GM18507 (cell line): ENCODE measurements around the gene MYOC.
"Not testable (repeated sequence)": the region's sequence is repeated elsewhere in the genome, so short reads cannot be mapped to it uniquely, and the experiment has no call there.

Experiments
- DNase-seq: peaks from one replicate; pipeline ENCODE4 v3.0.0; 2011; ENCODE audit warnings: low read depth; ENCODE audit not compliant: insufficient read length; ENCODE audit errors: extremely low spot score
- FAIRE-seq: peaks from 2 replicates; lab custom pipeline; 2011; peaks lifted over from hg19 to GRCh38; lab: Jason Lieb, UNC

MYOC gene

DNA sequence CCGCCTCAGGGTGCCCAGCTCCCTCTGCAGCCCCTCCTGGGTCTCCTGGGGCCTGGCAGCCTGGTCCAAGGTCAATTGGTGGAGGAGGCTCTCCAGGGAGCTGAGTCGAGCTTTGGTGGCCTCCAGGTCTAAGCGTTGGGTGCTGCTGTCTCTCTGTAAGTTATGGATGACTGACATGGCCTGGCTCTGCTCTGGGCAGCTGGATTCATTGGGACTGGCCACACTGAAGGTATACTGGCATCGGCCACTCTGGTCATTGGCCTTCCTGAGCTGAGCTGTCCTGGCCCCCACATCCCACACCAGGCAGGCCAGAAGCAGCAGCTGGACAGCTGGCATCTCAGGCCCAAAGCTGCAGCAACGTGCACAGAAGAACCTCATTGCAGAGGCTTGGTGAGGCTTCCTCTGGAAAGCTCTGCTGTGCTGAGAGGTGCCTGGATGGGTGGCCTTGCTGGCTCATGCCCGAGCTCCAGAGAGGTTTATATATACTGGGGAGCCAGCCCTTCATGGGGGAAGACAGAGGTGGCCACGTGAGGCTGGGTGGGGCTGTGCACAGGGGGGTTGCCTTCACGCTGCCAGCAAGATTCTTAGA, at the start of gene MYOC:
TSS of gene MYOC (minus strand) at position 455 of the 589 bp plus-strand sequence. CDS start at position 378, 77 bp downstream.
- DNase-seq (no peak), FAIRE-seq (no peak)

DNA sequence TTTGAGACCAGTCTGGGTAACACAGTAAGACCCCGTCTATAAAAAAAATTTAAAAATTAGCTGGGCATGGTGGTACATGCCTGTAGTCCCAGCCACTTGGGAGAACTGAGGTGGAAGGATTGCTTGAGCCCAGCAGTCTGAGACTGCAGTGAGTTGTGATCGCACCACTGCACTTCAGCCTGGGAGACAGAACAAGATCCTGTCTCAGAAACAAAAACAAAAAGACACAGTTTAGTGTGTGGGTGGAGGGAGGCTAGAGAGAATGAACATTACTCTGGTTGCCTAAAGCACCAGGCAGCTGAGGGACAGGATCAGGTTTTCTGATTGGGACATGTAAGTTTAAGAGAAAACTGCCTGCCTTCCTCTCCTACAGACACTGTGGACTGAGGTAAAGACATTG, 47.0 kb upstream of the MYOC start:
- FAIRE-seq (no peak), DNase-seq (no peak)

DNA sequence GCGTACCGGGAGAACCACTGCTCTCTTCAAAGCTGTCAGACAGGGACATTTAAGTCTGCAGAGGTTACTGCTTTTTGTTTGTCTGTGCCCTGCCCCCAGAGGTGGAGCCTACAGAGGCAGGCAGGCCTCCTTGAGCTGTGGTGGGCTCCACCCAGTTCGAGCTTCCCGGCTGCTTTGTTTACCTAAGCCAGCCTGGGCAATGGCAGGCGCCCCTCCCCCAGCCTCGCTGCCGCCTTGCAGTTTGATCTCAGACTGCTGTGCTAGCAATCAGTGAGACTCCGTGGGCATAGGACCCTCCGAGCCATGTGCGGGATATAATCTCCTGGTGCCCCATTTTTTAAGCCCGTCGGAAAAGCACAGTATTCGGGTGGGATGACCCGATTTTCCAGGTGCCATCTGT, 43.3 kb upstream of the MYOC start:
- FAIRE-seq: not testable (repeated sequence)

DNA sequence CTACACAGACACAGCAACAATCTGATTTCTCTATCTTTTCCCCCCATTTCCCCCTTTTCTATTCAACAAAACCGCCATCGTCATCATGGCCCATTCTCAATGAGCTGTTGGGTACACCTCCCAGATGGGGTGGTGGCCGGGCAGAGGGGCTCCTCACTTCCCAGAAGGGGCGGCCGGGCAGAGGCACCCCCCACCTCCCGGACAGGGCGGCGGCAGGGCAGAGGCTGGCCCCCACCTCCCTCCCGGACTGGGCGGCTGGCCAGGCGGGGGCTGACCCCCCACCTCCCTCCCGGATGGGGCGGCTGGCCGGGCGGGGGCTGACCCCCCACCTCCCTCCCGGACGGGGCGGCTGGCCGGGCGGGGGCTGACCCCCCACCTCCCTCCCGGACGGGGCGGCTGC, 41.1 kb upstream of the MYOC start:
- not testable (repeated sequence) for DNase-seq, FAIRE-seq

More for the DNA sequence above, 43.3 kb upstream of the MYOC start:
- not testable (repeated sequence) for DNase-seq

DNA sequence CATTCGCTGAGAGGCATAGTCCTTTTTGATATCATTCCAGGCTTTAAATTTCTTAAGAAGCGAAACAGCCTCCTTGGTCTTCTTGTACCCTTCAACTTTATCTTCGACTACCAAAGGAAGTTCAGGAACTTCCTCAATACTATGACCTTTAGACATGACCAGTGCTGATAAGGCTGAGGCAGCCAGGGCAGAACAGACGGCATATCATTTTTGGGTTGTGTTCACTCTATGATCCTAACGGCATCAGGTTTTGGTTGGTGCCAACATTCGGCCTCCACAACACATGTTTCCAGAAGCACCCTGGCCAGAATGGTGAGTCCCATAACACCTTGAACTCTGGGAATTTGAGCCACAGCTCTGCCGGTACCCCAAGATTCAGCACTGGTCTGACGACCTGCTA, 31.4 kb upstream of the MYOC start:
- no peak for FAIRE-seq
- no peak for DNase-seq

DNA sequence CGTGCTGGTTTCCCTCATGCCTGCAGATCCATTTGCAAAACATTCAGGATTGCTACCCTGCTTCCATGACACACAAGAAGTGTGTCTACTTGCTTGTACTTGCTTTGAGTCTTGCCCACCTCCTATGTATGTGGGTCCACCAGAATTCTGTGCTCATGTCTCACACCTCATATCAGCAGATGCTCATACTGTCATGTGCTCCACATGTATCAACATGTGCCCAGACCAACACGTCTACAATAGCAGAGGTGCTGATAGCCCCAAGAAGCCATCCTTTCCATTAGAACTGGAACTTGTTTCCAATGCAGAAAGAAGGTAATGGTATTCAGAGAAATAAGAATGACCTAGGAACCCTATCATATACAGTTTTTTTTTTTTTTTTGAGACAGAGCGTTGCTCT, 27.9 kb upstream of the MYOC start:
- no peak for DNase-seq

DNA sequence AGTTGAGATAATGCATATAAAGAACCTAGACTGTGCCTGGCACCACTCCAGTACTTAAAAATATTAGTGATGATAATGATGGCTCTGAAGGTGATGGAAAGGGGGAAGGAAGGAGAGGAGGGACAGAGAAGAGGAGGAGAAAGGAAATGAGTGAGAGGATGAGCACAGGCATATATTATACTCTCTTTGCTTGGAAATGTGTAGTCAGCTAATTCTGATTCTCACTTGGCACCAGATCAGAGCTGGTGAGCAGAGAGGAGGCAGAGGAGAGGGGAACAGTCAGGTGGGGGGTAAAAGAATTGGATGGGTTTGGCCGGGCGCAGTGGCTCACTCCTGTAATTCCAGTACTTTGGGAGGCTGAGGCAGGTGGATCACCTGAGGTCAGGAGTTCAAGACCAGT, 24.3 kb upstream of the MYOC start:
- no peak for FAIRE-seq
- DNase-seq: no peak

More for the DNA sequence above, 27.9 kb upstream of the MYOC start:
- FAIRE-seq: no peak

DNA sequence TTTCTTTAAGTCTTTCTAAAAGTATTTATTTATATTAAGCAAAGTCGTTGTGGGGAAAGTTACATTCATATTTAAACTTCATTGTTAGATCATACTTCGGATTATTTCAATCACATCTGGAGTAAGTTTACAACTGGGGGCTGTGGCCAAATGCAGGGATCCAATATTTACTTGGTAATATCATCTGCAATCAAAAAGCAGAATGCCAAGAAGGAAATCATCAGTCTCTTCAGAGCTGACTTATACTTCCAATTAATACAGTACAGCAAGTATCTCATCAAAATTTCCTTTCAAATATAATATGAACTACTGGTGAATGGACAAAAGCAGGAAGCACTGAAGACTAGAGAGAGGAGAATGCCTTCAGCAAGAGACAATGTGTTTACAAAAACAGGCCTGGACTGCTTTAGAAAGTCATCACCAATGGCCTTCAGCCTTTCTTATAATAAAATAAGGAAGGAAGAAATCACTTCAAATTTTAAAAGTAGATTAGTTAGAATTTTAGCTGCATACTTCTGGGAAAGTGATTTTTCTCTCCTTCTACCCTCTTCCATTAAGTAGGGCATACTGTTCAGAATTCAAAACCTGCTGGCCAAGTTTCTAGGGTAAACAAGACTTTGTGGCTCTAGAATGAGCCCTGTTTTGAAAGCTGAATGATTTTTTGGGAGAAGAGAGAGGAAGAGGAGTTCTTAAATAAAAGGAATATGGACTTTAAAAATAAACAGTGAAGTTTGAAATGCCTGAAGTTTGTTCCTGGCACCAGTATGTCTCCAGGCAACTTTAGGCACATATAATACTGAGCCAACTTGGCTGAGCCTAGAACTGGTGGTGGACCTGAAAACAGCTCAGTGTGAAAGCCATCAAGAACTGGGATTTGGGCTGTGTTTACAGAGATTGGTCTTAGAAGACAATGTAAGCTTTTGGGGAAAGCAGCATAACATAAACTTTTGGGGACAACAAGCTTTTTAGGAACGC, 22.2 kb upstream of the MYOC start:
- no peak for FAIRE-seq

DNA sequence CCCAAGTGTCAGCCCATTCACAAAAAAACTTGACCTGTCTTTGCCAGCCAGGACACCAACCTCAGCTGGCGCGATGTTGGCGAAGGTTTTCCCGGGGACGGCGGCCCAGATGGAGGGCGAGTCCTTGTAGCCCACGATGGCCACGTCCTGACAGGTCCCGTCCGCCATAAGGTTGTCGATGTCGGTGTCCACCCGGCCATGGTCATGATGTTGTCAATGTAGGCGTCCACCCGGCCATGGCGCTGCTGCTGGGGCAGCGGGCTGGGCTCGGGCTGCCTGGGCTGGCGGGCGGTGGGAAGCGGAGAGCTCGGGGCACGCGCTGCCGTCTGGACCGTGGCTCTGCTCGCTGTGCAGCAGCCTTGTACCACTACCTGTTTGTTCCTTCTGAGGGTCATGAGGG, 18.3 kb upstream of the MYOC start:
- no peak for FAIRE-seq

More for the DNA sequence above, 22.2 kb upstream of the MYOC start:
- DNase-seq: no peak

DNA sequence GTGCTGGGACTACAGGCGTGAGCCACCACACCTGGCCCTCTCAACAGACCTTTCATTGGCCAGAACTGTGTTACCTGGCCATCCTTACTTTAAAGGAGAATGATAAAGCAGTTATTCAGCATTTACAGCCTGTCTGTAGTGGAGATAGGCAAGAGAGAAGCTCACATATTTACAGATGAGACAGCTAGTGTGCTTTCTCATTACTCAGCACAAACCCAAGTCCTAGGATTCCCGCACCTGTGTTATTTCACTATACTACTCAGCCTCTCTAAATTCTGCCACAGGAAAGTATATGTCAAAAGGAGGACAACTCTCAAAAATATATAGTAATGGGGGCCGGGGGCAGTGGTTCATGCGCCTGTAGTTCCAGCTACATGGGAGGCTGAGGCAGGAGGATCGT, 15.9 kb upstream of the MYOC start:
- DNase-seq (no peak), FAIRE-seq (no peak)

More for the DNA sequence above, 18.3 kb upstream of the MYOC start:
- no peak for DNase-seq

DNA sequence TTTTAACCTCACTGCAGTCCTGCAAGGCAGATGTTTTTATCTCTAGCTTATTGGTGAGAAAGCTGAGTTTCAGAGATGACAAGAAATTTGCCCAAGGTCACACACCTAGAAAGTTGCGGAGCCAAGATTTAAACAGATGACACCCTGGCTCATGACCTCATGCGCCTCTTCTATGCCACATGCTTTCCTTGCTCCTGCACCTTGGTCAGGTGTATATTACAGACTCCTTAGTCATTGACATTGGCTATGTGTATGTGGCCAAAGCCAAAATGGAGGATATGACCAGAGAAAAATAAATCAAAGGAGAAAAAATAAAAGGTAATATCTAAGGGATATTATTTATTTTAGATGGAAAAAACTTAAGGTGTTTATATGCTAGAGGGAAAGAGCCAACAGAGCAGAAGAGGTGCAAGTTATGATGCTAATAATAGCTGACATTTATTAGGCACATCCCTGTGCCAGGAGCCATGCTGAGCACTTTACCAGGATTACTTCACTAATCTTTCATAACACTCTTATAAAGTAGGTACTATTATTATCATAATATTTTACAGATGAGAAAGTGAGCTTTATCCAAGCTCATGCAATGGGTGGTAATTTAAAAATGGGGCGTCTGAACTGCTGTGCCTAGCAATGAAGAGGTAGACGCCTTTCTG, 13.8 kb upstream of the MYOC start:
- FAIRE-seq (no peak), DNase-seq (no peak)

DNA sequence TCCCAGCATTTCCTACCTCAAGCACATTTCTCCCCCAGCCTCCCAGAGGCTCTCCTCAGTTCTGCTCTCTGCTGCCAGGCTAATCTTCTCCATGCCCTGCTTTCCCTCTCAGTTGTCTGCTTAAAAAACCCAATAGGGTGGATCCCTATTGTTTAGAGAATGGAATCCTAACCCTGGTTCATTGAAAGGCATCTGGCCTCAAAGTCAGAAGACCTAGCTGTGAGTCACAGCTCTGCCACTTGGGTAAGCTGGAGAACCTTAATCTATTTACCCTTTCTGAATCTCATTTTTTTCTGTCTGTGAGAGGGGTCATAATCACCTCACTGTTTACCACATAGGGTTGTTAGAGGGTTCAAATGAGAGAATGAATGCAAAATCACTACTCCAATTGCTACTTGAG, 12.5 kb upstream of the MYOC start:
- no peak for FAIRE-seq
- DNase-seq: no peak

DNA sequence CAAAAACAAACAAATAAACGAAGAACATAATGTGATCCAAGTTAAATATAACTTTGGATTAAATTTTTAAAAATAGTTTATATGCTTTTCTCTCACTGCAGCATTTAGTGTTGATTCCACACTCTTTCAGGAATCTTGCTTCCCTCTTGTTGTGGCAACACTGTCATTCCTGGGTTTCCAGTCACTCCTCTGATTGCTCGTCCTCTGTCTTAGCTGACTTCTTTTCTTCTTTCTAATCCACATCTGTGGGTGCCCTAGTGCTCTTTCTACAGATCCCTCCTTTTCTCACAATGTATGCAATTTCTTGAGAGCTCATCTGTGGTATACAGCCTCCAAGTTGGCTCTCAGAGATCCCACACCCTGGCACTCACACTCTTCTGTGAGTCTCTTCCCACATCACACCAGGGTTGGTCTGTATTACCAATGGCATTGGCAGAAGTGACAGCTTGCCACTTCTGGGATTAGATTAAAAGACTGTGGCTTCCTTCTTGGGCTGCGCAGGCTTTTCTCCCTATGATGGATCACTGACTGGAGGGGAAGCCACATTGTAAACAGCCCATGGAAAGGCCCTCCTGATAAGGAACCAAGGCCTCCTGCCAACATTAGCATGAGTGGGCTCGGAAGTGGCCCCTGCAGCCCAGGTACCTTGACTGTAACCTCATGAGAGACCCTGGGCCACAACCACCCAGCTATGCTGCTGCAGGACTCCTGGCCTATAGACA, 11.5 kb upstream of the MYOC start:
- FAIRE-seq (no peak), DNase-seq (no peak)

DNA sequence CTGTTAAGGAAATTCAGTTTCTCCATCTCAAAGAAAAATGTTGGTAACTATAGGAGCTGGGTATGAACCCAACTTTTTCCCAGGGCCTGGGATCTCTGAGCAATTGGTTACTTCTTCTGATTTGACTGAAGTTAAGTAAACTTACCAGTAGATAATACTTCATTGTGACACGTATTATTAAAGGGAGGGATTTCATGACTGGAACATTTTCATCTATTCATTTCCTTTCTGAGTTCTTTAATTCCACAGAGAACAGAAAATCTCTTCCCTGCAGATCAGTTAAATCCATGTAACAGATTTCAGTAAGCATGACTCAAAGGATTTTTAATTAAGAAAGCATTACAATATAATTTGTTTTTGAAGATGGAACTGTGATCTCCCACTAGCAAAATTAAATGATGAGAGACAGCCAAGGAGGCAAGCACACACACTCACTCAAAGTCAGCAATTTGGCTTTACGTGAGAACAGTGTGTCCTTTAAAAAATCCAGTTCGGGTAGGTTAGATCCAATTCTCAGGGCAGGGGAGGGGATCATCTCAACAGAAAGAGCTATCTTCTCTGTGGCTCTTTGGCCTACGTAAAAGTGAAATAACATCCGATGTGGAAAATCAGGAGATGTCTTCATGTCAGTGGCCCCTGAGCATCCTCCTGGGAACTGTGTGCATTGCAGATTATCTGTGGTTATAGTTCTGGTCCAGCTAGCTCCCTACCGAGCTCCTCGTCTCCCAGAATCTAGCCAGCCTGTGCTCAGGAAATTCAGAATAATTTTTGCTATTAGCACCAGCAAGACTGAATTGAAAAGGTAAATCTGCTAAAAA, 10.8 kb upstream of the MYOC start:
- FAIRE-seq: no peak
- DNase-seq: no peak

DNA sequence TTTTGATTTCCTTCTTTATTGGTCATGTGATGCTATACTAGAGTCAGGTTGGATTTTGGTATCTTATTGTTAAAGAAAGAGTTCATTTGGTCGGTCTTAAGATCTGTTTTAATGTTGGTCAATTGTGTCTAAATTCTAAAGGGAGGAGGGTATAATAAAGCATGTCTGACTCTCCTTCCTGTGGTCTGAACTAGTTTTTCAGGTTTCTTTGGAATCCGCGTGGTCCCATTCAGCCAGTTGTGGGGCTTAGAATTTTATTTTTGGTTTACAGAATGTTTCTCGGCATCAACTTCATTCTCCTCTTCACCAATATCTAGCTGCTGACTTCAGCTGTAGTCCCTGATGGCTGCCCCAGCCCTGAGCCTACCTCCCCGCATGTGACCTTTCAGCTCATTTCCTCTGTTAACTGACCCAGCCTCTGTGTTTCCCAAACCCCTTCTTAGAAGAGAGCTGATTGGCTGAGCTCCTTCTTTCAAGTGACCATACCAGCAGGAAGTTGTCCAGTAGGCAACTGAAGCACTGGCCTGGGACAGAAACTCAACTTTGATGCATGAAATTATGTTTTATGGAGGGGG, 8.7 kb upstream of the MYOC start:
- DNase-seq (no peak), FAIRE-seq (no peak)

DNA sequence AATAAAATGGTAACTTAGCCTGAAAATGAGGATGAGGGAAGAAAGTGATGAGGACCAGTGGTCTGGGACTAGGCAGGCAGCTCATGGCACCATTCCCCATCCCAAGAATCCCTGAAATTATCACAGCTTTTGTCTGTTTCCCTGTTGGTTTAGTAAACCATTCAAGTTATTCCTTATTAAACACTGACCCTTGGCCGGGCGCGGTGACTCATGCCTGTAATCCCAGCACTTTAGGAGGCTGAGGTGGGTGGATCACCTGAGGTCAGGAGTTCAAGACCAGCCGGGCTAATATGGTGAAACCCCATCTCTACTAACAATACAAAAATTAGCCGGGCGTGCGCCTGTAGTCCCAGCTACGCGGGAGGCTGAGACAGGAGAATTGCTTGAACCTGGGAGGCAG, 3.7 kb upstream of the MYOC start:
- FAIRE-seq: not testable (repeated sequence)

DNA sequence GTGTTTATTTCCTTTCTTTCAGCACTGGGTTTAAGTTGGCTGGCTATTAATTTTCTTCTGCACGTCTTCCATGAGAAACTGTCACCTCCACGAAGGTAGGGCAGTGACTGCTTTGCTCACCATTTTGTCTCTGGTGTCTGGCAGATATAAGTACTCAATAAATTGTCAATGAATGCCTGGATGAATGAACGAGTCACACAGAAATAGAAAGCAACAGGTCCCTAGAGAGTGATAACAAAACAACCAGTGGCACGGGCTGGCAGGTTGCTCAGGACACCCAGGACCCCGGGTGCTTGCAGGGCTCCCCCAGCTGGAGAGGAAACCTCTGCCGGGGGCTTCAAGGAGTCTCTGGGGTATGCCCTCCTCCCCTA, 3.2 kb upstream of the MYOC start:
- FAIRE-seq (no peak), DNase-seq (no peak)

More for the DNA sequence above, 3.7 kb upstream of the MYOC start:
- DNase-seq: not testable (repeated sequence)

DNA sequence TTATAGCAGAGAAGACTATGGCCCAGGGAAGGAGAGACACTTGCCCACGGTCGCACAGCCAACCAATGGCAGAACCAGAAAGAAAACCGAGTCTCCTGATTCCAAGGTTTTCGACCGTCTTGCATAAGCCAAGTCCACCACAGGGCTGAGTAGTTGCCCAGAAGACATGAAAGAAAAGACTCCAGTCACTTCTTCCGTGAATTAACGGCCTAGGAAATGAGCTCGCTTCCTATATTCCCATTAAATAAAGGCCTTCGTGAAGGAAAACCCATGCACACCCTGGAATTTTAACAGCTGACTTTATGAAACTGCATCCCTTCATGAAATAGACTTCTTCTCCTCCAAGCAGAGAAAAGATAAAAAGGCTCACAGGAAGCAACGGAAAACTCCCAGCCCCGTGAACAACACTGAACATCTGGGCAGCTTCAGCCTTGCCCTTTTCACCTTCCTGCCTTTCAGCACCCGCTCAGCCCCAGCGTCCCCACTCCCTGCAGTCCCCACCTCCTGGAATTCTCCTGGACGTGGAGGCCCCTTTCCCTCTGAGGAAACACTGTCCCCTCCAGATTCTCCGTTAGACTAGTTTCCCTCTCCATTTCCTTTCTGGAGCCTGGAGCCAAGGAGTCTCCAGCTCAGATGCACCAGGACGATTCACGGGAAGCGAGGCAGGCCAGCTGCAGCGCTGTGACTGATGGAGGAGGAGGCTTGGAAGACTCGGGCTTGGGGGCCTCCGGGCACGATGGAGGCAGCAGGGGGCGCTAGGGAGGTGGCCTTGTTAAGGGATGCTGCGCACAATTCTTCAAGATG, 2.7 kb upstream of the MYOC start:
- FAIRE-seq: peak; percentile 64
- DNase-seq: peak; percentile 44
